Measurements from ENCODE around the gene CYFIP2. TPM values are rescaled to one million over a fixed set of nuclear protein-coding genes. Genes with fewer than 3 reads are reported as not detected.

Gene CYFIP2
- total RNA-seq, 1 experiment from 2014 or later = 14.3 TPM

GRCh38 chr5:157288405-157289163 lies 22.7 kb downstream of the CYFIP2 start:
- intact Hi-C loops (cut with micrococcal nuclease; ENCODE audit: unreplicated experiment) = no loop called here
- Mint-ChIP-seq H3K4me3 (ENCODE audit: unreplicated experiment) (no peak overlapping the region), H3K9me3 (ENCODE audit: unreplicated experiment) (no peaks in the 10 kb centered on the region), H3K36me3 (ENCODE audit: insufficient read depth, unreplicated experiment) (no peaks in the 10 kb centered on the region), H3K4me1 (ENCODE audit: low read depth, unreplicated experiment) (peaks cover 40% of the 10 kb centered on the region), H3K27me3 (ENCODE audit: insufficient read depth, unreplicated experiment) (no peaks in the 10 kb centered on the region), H3K27ac (ENCODE audit: unreplicated experiment) (no peak overlapping the region)
- no peak overlapping the region for H3K4me3 ChIP-seq (ENCODE audit: low read depth, low read length)
- TF ChIP-seq CTCF (IDR thresholded peaks at IDR 0.05; ENCODE audit: insufficient read depth in 1 of 2, low read depth in 1 of 2, low read length in 1 of 2, severe bottlenecking in 1 of 2, unreplicated experiment in 1 of 2) = no peak
- no peaks in the 10 kb centered on the region for H3K9me3 ChIP-seq
- H3K4me1 ChIP-seq = peaks cover 37% of the 10 kb centered on the region
- BruUV-seq (replicated peaks) = no TSS peak
- H3K27me3 ChIP-seq (replicated peaks; ENCODE audit: control insufficient read depth, insufficient read depth, low read length) = no peaks in the 10 kb centered on the region
- CTCF ChIA-PET = no interaction called here
- DNase-seq = no peak
- H3K36me3 ChIP-seq (ENCODE audit: control insufficient read depth, insufficient read depth, low read length) = no peaks in the 10 kb centered on the region
- POLR2A ChIA-PET = no interaction called here

DNA sequence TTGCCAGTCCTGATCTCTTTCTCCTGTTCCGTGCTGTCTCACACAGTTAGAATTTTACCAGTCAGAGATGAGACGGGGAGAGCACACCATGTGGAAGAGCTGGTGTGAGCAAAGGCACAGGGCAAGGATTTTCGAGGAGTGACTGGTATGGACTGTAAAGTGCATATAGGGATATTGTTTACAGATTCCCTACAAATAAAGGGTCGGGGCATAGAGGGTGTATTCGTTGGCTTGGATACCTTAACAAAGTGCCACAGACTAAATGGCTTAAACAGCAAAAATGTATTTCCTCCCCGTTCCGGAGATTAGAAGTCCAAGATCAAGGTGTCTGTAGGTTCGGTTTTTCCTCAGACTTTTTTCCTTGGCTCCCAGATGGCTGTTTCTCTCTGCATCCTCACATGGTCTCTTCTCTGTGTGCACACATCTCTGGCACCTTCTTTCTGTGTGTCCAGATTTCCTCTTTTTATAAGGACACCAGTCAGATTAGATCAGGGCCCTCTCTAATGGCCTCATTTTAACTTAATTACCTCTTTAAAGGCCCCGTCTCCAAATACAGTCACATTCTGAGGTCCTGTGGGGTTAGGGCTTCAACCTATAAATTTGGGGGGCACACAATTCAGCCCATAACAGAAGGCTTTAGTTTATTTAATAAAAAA lies 23.4 kb downstream of the CYFIP2 start:
- CTCF ChIA-PET = no interaction called here
- Mint-ChIP-seq H3K36me3 (ENCODE audit: insufficient read depth, unreplicated experiment) (no peaks in the 10 kb centered on the region), H3K27me3 (ENCODE audit: insufficient read depth, unreplicated experiment) (no peaks in the 10 kb centered on the region), H3K4me3 (ENCODE audit: unreplicated experiment) (no peak overlapping the region), H3K9me3 (ENCODE audit: unreplicated experiment) (no peaks in the 10 kb centered on the region), H3K27ac (ENCODE audit: unreplicated experiment) (peak overlapping the region; percentile 77), H3K4me1 (ENCODE audit: low read depth, unreplicated experiment) (peaks cover 40% of the 10 kb centered on the region)
- no peak for DNase-seq
- H3K27me3 ChIP-seq (replicated peaks; ENCODE audit: control insufficient read depth, insufficient read depth, low read length) = no peaks in the 10 kb centered on the region
- BruUV-seq (replicated peaks) = no TSS peak
- no peaks in the 10 kb centered on the region for H3K9me3 ChIP-seq
- POLR2A ChIA-PET = no interaction called here
- H3K4me3 ChIP-seq (ENCODE audit: low read depth, low read length) = no peak overlapping the region
- peaks cover 37% of the 10 kb centered on the region for H3K4me1 ChIP-seq
- no peaks in the 10 kb centered on the region for H3K36me3 ChIP-seq (ENCODE audit: control insufficient read depth, insufficient read depth, low read length)
- intact Hi-C loops (cut with micrococcal nuclease; ENCODE audit: unreplicated experiment) = no loop called here
- no peak for TF ChIP-seq CTCF (IDR thresholded peaks at IDR 0.05; ENCODE audit: insufficient read depth in 1 of 2, low read depth in 1 of 2, low read length in 1 of 2, severe bottlenecking in 1 of 2, unreplicated experiment in 1 of 2)

- H3K4me1 Mint-ChIP-seq (ENCODE audit: low read depth, unreplicated experiment) = peaks cover 40% of the 10 kb centered on the region
- CTCF ChIA-PET = no interaction called here
- H3K4me3 ChIP-seq (ENCODE audit: low read depth, low read length) = no peak overlapping the region
- POLR2A ChIA-PET = no interaction called here
- H3K4me1 ChIP-seq = peaks cover 37% of the 10 kb centered on the region
- no peaks in the 10 kb centered on the region for H3K27me3 ChIP-seq (replicated peaks; ENCODE audit: control insufficient read depth, insufficient read depth, low read length)
- no peaks in the 10 kb centered on the region for H3K36me3 ChIP-seq (ENCODE audit: control insufficient read depth, insufficient read depth, low read length)
- no peak for TF ChIP-seq CTCF (IDR thresholded peaks at IDR 0.05; ENCODE audit: insufficient read depth in 1 of 2, low read depth in 1 of 2, low read length in 1 of 2, severe bottlenecking in 1 of 2, unreplicated experiment in 1 of 2)
- H3K4me3 Mint-ChIP-seq (ENCODE audit: unreplicated experiment) = no peak overlapping the region
- BruUV-seq (replicated peaks) = no TSS peak
- no peaks in the 10 kb centered on the region for H3K9me3 Mint-ChIP-seq (ENCODE audit: unreplicated experiment)
- peak overlapping the region; percentile 77 for H3K27ac Mint-ChIP-seq (ENCODE audit: unreplicated experiment)
- no peaks in the 10 kb centered on the region for H3K27me3 Mint-ChIP-seq (ENCODE audit: insufficient read depth, unreplicated experiment)
- no peak for DNase-seq
- H3K36me3 Mint-ChIP-seq (ENCODE audit: insufficient read depth, unreplicated experiment) = no peaks in the 10 kb centered on the region
- no peaks in the 10 kb centered on the region for H3K9me3 ChIP-seq
- intact Hi-C loops (cut with micrococcal nuclease; ENCODE audit: unreplicated experiment) = loop anchor here (2.0 kb wide), 1 partner anchor 38 kb away; no protein-coding TSS in a partner anchor
Observed at GRCh38 chr5:157290156-157290980, 24.4 kb downstream of the CYFIP2 start.

All from Caco-2 (cell line).